ENCODE measurements around the gene ADAMTS12. TPM values are rescaled to one million over a fixed set of nuclear protein-coding genes. Genes with fewer than 3 reads are reported as not detected.

ADAMTS12 gene
- total and polyA plus RNA-seq, 2 experiments from 2014 or later, result 9.1 to 17.1 TPM

DNA sequence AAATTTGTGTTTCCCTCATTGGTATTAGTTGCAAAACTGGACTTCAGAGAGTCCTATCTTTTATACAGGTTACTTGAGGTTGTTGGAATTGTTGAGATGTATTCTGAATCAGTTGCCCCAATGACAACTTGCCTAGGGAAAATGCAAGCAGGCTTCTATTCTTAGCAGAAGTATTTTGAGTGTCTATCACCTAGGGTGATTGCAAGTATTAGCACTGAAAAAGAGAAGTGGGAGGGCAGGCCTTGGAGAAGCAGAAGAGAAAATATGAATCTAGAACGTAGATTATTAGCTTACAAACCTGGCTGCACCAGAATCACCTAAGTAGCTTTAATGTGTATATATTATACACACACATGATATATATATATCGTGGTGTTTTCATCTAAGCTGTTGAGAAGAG is 43.2 kb downstream of the ADAMTS12 start (continued):
- TF ChIP-seq, protein P1, sequence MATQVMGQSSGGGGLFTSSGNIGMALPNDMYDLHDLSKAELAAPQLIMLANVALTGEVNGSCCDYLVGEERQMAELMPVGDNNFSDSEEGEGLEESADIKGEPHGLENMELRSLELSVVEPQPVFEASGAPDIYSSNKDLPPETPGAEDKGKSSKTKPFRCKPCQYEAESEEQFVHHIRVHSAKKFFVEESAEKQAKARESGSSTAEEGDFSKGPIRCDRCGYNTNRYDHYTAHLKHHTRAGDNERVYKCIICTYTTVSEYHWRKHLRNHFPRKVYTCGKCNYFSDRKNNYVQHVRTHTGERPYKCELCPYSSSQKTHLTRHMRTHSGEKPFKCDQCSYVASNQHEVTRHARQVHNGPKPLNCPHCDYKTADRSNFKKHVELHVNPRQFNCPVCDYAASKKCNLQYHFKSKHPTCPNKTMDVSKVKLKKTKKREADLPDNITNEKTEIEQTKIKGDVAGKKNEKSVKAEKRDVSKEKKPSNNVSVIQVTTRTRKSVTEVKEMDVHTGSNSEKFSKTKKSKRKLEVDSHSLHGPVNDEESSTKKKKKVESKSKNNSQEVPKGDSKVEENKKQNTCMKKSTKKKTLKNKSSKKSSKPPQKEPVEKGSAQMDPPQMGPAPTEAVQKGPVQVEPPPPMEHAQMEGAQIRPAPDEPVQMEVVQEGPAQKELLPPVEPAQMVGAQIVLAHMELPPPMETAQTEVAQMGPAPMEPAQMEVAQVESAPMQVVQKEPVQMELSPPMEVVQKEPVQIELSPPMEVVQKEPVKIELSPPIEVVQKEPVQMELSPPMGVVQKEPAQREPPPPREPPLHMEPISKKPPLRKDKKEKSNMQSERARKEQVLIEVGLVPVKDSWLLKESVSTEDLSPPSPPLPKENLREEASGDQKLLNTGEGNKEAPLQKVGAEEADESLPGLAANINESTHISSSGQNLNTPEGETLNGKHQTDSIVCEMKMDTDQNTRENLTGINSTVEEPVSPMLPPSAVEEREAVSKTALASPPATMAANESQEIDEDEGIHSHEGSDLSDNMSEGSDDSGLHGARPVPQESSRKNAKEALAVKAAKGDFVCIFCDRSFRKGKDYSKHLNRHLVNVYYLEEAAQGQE (IDR thresholded peaks at IDR 0.05; ENCODE audit: unreplicated experiment), result no peak
- TF ChIP-seq EZH2phosphoT487 (IDR thresholded peaks at IDR 0.05; ENCODE audit: unreplicated experiment) (no peak), JUNB (IDR thresholded peaks at IDR 0.05; ENCODE audit: unreplicated experiment) (no peak), NANOG (IDR thresholded peaks at IDR 0.05; ENCODE audit: borderline replicate concordance) (no peak), EZH2 (IDR thresholded peaks at IDR 0.05; ENCODE audit: low read depth, unreplicated experiment) (no peak), STAT1 (IDR thresholded peaks at IDR 0.05; ENCODE audit: unreplicated experiment) (no peak)
- TF ChIP-seq, protein P2, sequence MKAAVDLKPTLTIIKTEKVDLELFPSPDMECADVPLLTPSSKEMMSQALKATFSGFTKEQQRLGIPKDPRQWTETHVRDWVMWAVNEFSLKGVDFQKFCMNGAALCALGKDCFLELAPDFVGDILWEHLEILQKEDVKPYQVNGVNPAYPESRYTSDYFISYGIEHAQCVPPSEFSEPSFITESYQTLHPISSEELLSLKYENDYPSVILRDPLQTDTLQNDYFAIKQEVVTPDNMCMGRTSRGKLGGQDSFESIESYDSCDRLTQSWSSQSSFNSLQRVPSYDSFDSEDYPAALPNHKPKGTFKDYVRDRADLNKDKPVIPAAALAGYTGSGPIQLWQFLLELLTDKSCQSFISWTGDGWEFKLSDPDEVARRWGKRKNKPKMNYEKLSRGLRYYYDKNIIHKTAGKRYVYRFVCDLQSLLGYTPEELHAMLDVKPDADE (IDR thresholded peaks at IDR 0.05), result no peak

DNA sequence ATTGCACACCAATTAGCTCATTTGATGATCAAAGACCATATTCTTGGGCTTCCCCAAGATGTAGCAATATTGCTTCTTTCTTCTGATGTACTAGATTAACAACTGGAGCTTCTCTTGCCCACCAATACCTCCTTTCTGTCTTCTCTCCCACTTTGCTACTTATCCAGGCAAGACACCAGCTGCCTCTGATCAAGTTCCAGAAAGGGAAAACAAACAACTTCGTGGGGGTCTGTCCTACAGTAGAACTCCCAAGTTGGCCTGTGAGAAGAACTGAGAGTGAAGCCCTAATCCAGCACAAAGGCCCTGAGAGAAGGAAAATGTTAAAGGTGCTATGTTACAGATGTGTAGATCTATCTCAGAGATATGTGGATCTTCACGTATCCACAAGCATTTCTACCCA is 44.9 kb downstream of the ADAMTS12 start:
- Histone ChIP-seq H3K4me1 (ENCODE audit: insufficient read depth) (peaks cover 4% of the 10 kb centered on the region), H3K4me2 (no peak overlapping the region), H4K20me1 (replicated peaks; ENCODE audit: insufficient read depth) (no peaks in the 10 kb centered on the region), H3K27me3 (ENCODE audit: insufficient read depth) (no peaks in the 10 kb centered on the region), H2AFZ (no peak overlapping the region), H3K27ac (ENCODE audit: low read depth) (no peak overlapping the region), H3F3A (replicated peaks; ENCODE audit: low read depth) (no peaks in the 10 kb centered on the region), H3K9me2 (ENCODE audit: insufficient read depth) (0 out of 2 replicates have a peak, but pooled peaks cover 6% of the 10 kb centered on the region), H3K36me3 (ENCODE audit: insufficient read depth) (peaks cover 8% of the 10 kb centered on the region; the same call in 1 of the 2 replicates), H3K4me3 (no peak overlapping the region), H3K79me2 (replicated peaks; ENCODE audit: insufficient read depth) (peaks cover 28% of the 10 kb centered on the region)
- DNase-seq (ENCODE audit: low spot score) (no peak), ATAC-seq (no peak)
- H3K4me3 Mint-ChIP-seq, result no peak overlapping the region
- H3K9me3 Mint-ChIP-seq, result peaks cover 21% of the 10 kb centered on the region
- peaks cover 14% of the 10 kb centered on the region for H3K4me1 Mint-ChIP-seq
- peaks cover 40% of the 10 kb centered on the region for H3K36me3 Mint-ChIP-seq (ENCODE audit: low read depth)
- no peak overlapping the region for H3K27ac Mint-ChIP-seq
- peaks cover 5% of the 10 kb centered on the region for H3K27me3 Mint-ChIP-seq (ENCODE audit: insufficient read depth, low read depth, poor library complexity)
- TF ChIP-seq POLR2AphosphoS5 (IDR thresholded peaks at IDR 0.05; ENCODE audit: low read depth), result no peak
- TF ChIP-seq NANOG (IDR thresholded peaks at IDR 0.05; ENCODE audit: borderline replicate concordance), result no peak
- no peak for TF ChIP-seq CREB1 (CRISPR knock-in tag; IDR thresholded peaks at IDR 0.05; ENCODE audit: low read depth)
- TF ChIP-seq EZH2phosphoT487 (IDR thresholded peaks at IDR 0.05; ENCODE audit: unreplicated experiment), result no peak
- TF ChIP-seq STAT1 (IDR thresholded peaks at IDR 0.05; ENCODE audit: unreplicated experiment), result no peak
- TF ChIP-seq, protein P1 (IDR thresholded peaks at IDR 0.05; ENCODE audit: unreplicated experiment), result no peak
- TF ChIP-seq, protein P3, sequence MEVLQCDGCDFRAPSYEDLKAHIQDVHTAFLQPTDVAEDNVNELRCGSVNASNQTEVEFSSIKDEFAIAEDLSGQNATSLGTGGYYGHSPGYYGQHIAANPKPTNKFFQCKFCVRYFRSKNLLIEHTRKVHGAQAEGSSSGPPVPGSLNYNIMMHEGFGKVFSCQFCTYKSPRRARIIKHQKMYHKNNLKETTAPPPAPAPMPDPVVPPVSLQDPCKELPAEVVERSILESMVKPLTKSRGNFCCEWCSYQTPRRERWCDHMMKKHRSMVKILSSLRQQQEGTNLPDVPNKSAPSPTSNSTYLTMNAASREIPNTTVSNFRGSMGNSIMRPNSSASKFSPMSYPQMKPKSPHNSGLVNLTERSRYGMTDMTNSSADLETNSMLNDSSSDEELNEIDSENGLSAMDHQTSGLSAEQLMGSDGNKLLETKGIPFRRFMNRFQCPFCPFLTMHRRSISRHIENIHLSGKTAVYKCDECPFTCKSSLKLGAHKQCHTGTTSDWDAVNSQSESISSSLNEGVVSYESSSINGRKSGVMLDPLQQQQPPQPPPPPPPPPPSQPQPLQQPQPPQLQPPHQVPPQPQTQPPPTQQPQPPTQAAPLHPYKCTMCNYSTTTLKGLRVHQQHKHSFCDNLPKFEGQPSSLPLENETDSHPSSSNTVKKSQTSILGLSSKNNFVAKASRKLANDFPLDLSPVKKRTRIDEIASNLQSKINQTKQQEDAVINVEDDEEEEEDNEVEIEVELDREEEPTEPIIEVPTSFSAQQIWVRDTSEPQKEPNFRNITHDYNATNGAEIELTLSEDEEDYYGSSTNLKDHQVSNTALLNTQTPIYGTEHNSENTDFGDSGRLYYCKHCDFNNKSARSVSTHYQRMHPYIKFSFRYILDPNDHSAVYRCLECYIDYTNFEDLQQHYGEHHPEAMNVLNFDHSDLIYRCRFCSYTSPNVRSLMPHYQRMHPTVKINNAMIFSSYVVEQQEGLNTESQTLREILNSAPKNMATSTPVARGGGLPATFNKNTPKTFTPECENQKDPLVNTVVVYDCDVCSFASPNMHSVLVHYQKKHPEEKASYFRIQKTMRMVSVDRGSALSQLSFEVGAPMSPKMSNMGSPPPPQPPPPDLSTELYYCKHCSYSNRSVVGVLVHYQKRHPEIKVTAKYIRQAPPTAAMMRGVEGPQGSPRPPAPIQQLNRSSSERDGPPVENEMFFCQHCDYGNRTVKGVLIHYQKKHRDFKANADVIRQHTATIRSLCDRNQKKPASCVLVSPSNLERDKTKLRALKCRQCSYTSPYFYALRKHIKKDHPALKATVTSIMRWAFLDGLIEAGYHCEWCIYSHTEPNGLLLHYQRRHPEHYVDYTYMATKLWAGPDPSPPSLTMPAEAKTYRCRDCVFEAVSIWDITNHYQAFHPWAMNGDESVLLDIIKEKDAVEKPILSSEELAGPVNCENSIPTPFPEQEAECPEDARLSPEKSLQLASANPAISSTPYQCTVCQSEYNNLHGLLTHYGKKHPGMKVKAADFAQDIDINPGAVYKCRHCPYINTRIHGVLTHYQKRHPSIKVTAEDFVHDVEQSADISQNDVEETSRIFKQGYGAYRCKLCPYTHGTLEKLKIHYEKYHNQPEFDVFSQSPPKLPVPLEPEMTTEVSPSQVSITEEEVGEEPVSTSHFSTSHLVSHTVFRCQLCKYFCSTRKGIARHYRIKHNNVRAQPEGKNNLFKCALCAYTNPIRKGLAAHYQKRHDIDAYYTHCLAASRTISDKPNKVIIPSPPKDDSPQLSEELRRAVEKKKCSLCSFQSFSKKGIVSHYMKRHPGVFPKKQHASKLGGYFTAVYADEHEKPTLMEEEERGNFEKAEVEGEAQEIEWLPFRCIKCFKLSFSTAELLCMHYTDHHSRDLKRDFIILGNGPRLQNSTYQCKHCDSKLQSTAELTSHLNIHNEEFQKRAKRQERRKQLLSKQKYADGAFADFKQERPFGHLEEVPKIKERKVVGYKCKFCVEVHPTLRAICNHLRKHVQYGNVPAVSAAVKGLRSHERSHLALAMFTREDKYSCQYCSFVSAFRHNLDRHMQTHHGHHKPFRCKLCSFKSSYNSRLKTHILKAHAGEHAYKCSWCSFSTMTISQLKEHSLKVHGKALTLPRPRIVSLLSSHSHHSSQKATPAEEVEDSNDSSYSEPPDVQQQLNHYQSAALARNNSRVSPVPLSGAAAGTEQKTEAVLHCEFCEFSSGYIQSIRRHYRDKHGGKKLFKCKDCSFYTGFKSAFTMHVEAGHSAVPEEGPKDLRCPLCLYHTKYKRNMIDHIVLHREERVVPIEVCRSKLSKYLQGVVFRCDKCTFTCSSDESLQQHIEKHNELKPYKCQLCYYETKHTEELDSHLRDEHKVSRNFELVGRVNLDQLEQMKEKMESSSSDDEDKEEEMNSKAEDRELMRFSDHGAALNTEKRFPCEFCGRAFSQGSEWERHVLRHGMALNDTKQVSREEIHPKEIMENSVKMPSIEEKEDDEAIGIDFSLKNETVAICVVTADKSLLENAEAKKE (CRISPR knock-in tag; IDR thresholded peaks at IDR 0.05), result no peak
- TF ChIP-seq EZH2 (IDR thresholded peaks at IDR 0.05; ENCODE audit: low read depth, unreplicated experiment), result no peak
- TF ChIP-seq JUNB (IDR thresholded peaks at IDR 0.05; ENCODE audit: unreplicated experiment), result no peak

Data from GM23338 (cell line).